Measurements from ENCODE around the gene FAM131B.

FAM131B gene

GRCh38 chr7:143337216-143337615, 25.3 kb downstream of the FAM131B start:
- no peaks in the 10 kb centered on the region for H3K9me3 ChIP-seq (ENCODE audit: low read length)
- no peak overlapping the region for H3K27ac ChIP-seq (ENCODE audit: low read depth, low read length, poor library complexity, severe bottlenecking)
- no peaks in the 10 kb centered on the region for H4K20me1 ChIP-seq (ENCODE audit: insufficient read depth, low read length)
- H2AFZ ChIP-seq (ENCODE audit: low read length), result no peak overlapping the region
- H3K9ac ChIP-seq (ENCODE audit: low read length), result no peak overlapping the region
- no peak overlapping the region for H3K4me2 ChIP-seq (ENCODE audit: low read length)
- no peaks in the 10 kb centered on the region for H3K27me3 ChIP-seq (ENCODE audit: insufficient read depth, low read length)
- H3K36me3 ChIP-seq (ENCODE audit: insufficient read depth, low read length), result no peaks in the 10 kb centered on the region
- H3K9me2 ChIP-seq (ENCODE audit: low read depth, low read length), result no peaks in the 10 kb centered on the region
- no peak overlapping the region for H3K4me3 ChIP-seq (ENCODE audit: low read depth, low read length, poor library complexity, severe bottlenecking)
- H3K4me1 ChIP-seq (ENCODE audit: insufficient read depth, low read length, severe bottlenecking), result no peaks in the 10 kb centered on the region
- no peaks in the 10 kb centered on the region for H3F3A ChIP-seq (ENCODE audit: insufficient read depth, low read length)
- no peaks in the 10 kb centered on the region for H3K79me2 ChIP-seq (ENCODE audit: insufficient read depth, low read length)
- TF ChIP-seq EZH2 (IDR thresholded peaks at IDR 0.05; ENCODE audit: borderline replicate concordance, low read length) (no peak), CTCF (IDR thresholded peaks at IDR 0.05; ENCODE audit: low read length) (no peak)

- Histone ChIP-seq H3K9me2 (ENCODE audit: low read depth, low read length) (no peaks in the 10 kb centered on the region), H3F3A (ENCODE audit: insufficient read depth, low read length) (no peaks in the 10 kb centered on the region), H3K79me2 (ENCODE audit: insufficient read depth, low read length) (no peaks in the 10 kb centered on the region), H4K20me1 (ENCODE audit: insufficient read depth, low read length) (no peaks in the 10 kb centered on the region), H2AFZ (ENCODE audit: low read length) (no peak overlapping the region), H3K27me3 (ENCODE audit: insufficient read depth, low read length) (0 out of 2 replicates have a peak, but pooled peaks cover 4% of the 10 kb centered on the region), H3K27ac (ENCODE audit: low read depth, low read length, poor library complexity, severe bottlenecking) (no peak overlapping the region), H3K4me1 (ENCODE audit: insufficient read depth, low read length, severe bottlenecking) (no peaks in the 10 kb centered on the region), H3K4me2 (ENCODE audit: low read length) (no peak overlapping the region), H3K9me3 (ENCODE audit: low read length) (no peaks in the 10 kb centered on the region), H3K36me3 (ENCODE audit: insufficient read depth, low read length) (no peaks in the 10 kb centered on the region), H3K4me3 (ENCODE audit: low read depth, low read length, poor library complexity, severe bottlenecking) (no peak overlapping the region), H3K9ac (ENCODE audit: low read length) (no peak overlapping the region)
- no peak for TF ChIP-seq EZH2 (IDR thresholded peaks at IDR 0.05; ENCODE audit: borderline replicate concordance, low read length)
- TF ChIP-seq CTCF (IDR thresholded peaks at IDR 0.05; ENCODE audit: low read length), result no peak
These were observed 28.3 kb downstream of the FAM131B start for GRCh38 chr7:143334244-143334643.

GRCh38 chr7:143331179-143331801, 31.2 kb downstream of the FAM131B start:
- no peak overlapping the region for H3K4me3 ChIP-seq (ENCODE audit: low read depth, low read length, poor library complexity, severe bottlenecking)
- H4K20me1 ChIP-seq (ENCODE audit: insufficient read depth, low read length), result no peaks in the 10 kb centered on the region
- no peaks in the 10 kb centered on the region for H3K9me2 ChIP-seq (ENCODE audit: low read depth, low read length)
- no peak overlapping the region for H3K27ac ChIP-seq (ENCODE audit: low read depth, low read length, poor library complexity, severe bottlenecking)
- TF ChIP-seq CTCF (IDR thresholded peaks at IDR 0.05; ENCODE audit: low read length) (no peak), EZH2 (IDR thresholded peaks at IDR 0.05; ENCODE audit: borderline replicate concordance, low read length) (no peak)
- no peak overlapping the region for H2AFZ ChIP-seq (ENCODE audit: low read length)
- no peak overlapping the region for H3K9ac ChIP-seq (ENCODE audit: low read length)
- no peaks in the 10 kb centered on the region for H3F3A ChIP-seq (ENCODE audit: insufficient read depth, low read length)
- no peaks in the 10 kb centered on the region for H3K4me1 ChIP-seq (ENCODE audit: insufficient read depth, low read length, severe bottlenecking)
- H3K36me3 ChIP-seq (ENCODE audit: insufficient read depth, low read length), result no peaks in the 10 kb centered on the region
- H3K4me2 ChIP-seq (ENCODE audit: low read length), result no peak overlapping the region
- no peaks in the 10 kb centered on the region for H3K79me2 ChIP-seq (ENCODE audit: insufficient read depth, low read length)
- H3K9me3 ChIP-seq (ENCODE audit: low read length), result no peaks in the 10 kb centered on the region
- H3K27me3 ChIP-seq (ENCODE audit: insufficient read depth, low read length), result 0 out of 2 replicates have a peak, but pooled peaks cover 4% of the 10 kb centered on the region

Data from OCI-LY1 (cell line).